ENCODE results near the gene USH2A.

The USH2A gene

GRCh38 chr1:215650446-215651149 is 772.6 kb downstream of the USH2A start:
- no peak for DNase-seq (ENCODE audit: low read depth)
- no peak for TF ChIP-seq CTCF (IDR thresholded peaks at IDR 0.05; ENCODE audit: low read depth, low read length, missing control alignments)
- no peak overlapping the region for H3K4me3 ChIP-seq (ENCODE audit: low read depth, low read length)
- in situ Hi-C loops (cut with HindIII; ENCODE audit: low sequenced_read_pairs) = no loop called here

GRCh38 chr1:215648957-215649356 is 774.3 kb downstream of the USH2A start:
- no peak overlapping the region for H3K4me3 ChIP-seq (ENCODE audit: low read depth, low read length)
- no peak for TF ChIP-seq CTCF (IDR thresholded peaks at IDR 0.05; ENCODE audit: low read depth, low read length, missing control alignments)
- DNase-seq (ENCODE audit: low read depth) = no peak
- in situ Hi-C loops (cut with HindIII; ENCODE audit: low sequenced_read_pairs) = no loop called here

GRCh38 chr1:215647738-215648137 is 775.5 kb downstream of the USH2A start:
- DNase-seq (ENCODE audit: low read depth) = no peak
- no peak overlapping the region for H3K4me3 ChIP-seq (ENCODE audit: low read depth, low read length)
- TF ChIP-seq CTCF (IDR thresholded peaks at IDR 0.05; ENCODE audit: low read depth, low read length, missing control alignments) = no peak
- in situ Hi-C loops (cut with HindIII; ENCODE audit: low sequenced_read_pairs) = no loop called here

GRCh38 chr1:215645861-215646260 is 777.4 kb downstream of the USH2A start:
- H3K4me3 ChIP-seq (ENCODE audit: low read depth, low read length) = no peak overlapping the region
- DNase-seq (ENCODE audit: low read depth) = no peak
- no peak for TF ChIP-seq CTCF (IDR thresholded peaks at IDR 0.05; ENCODE audit: low read depth, low read length, missing control alignments)
- in situ Hi-C loops (cut with HindIII; ENCODE audit: low sequenced_read_pairs) = no loop called here

GRCh38 chr1:215645182-215645581 is 778.1 kb downstream of the USH2A start:
- DNase-seq (ENCODE audit: low read depth) = no peak
- TF ChIP-seq CTCF (IDR thresholded peaks at IDR 0.05; ENCODE audit: low read depth, low read length, missing control alignments) = no peak
- no peak overlapping the region for H3K4me3 ChIP-seq (ENCODE audit: low read depth, low read length)
- in situ Hi-C loops (cut with HindIII; ENCODE audit: low sequenced_read_pairs) = no loop called here

GRCh38 chr1:215643592-215644321 is 779.5 kb downstream of the USH2A start:
- TF ChIP-seq CTCF (IDR thresholded peaks at IDR 0.05; ENCODE audit: low read depth, low read length, missing control alignments) = no peak
- in situ Hi-C loops (cut with HindIII; ENCODE audit: low sequenced_read_pairs) = no loop called here

More at GRCh38 chr1:215643592-215644321, 779.5 kb downstream of the USH2A start:
- no peak overlapping the region for H3K4me3 ChIP-seq (ENCODE audit: low read depth, low read length)
- DNase-seq (ENCODE audit: low read depth) = no peak
